Measurements from ENCODE around the gene IPPK.
"Not testable (repeated sequence)": the region's sequence is repeated elsewhere in the genome, so short reads cannot be mapped to it uniquely, and the experiment has no call there.

The IPPK gene

DNA sequence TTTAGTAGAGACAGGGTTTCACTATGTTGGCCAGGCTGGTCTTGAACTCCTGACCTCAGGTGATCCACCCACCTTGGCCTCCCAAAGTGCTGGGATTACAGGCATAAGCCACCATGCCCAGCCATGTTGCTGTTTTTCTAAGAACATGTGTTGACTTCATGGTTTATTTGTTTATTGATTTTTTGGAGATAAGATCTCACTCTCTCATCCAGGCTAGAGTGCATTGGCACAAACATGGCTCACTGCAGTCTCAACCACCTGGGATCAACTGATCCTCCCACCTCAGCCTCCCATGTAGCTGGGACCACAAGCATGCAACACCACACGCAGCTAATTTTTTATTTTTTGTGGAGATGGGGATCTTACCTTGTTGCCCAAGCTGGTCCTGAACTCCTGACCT, 74.9 kb downstream of the IPPK start:
- H3K4me2 ChIP-seq (ENCODE audit: insufficient read depth, low read length, poor library complexity, severe bottlenecking); H2BK5ac ChIP-seq (ENCODE audit: low read length); H2AK5ac ChIP-seq (ENCODE audit: low read depth, low read length); H3K14ac ChIP-seq (ENCODE audit: low read length); H2BK15ac ChIP-seq (ENCODE audit: low read length); H3K79me1 ChIP-seq (ENCODE audit: low read depth, low read length); H3K27me3 ChIP-seq (ENCODE audit: control insufficient read depth in 3 of 3, insufficient read depth in 3 of 3, low read depth in 1 of 3, low read length in 3 of 3); H3K9me3 ChIP-seq (replicated peaks in 1 of 2; ENCODE audit: control insufficient read depth in 2 of 2, insufficient read depth in 1 of 2, low read depth in 1 of 2, low read length in 2 of 2); H3K27ac ChIP-seq (replicated peaks; ENCODE audit: low read length); H2BK12ac ChIP-seq (ENCODE audit: low read length); H3K18ac ChIP-seq (ENCODE audit: low read length); H3K36me3 ChIP-seq (replicated peaks in 1 of 2; ENCODE audit: control insufficient read depth in 2 of 2, insufficient read depth in 2 of 2, low read length in 2 of 2); DNase-seq (ENCODE audit: low spot score); H3K4ac ChIP-seq (ENCODE audit: low read length); H3K23ac ChIP-seq (ENCODE audit: low read depth, low read length, poor library complexity); H4K8ac ChIP-seq (ENCODE audit: low read depth, low read length); H3K9ac ChIP-seq (ENCODE audit: low read depth, low read length, poor library complexity); H3K4me3 ChIP-seq (ENCODE audit: low read length in 2 of 2); H3K4me1 ChIP-seq (ENCODE audit: control insufficient read depth in 2 of 2, insufficient read depth in 1 of 2, low read depth in 1 of 2, low read length in 2 of 2); H2BK120ac ChIP-seq (ENCODE audit: low read depth, low read length); H4K91ac ChIP-seq (ENCODE audit: low read depth, low read length, poor library complexity); H2AFZ ChIP-seq (ENCODE audit: low read length): not testable (repeated sequence)
- WGBS, 2 donors (ENCODE audit: extremely low coverage in 2 of 2, insufficient read length in 2 of 2, insufficient replicate concordance in 1 of 2), result no CpG with 5 or more reads among the region's 1 CpG

GRCh38 chr9:92592946-92593861, 76.7 kb downstream of the IPPK start:
- no peak overlapping the region for H4K8ac ChIP-seq (ENCODE audit: low read depth, low read length)
- no peaks in the 10 kb centered on the region for H3K79me1 ChIP-seq (ENCODE audit: low read depth, low read length)
- no peak overlapping the region for H3K4me3 ChIP-seq (ENCODE audit: low read length in 2 of 2)
- no peak overlapping the region for H2BK12ac ChIP-seq (ENCODE audit: low read length)
- no peak overlapping the region for H4K91ac ChIP-seq (ENCODE audit: low read depth, low read length, poor library complexity)
- H2AFZ ChIP-seq (ENCODE audit: low read length), result no peak overlapping the region
- no peak overlapping the region for H3K4me2 ChIP-seq (ENCODE audit: insufficient read depth, low read length, poor library complexity, severe bottlenecking)
- no peak overlapping the region for H3K27ac ChIP-seq (replicated peaks; ENCODE audit: low read length)
- H2BK15ac ChIP-seq (ENCODE audit: low read length), result no peak overlapping the region
- no peaks in the 10 kb centered on the region for H3K9me3 ChIP-seq (replicated peaks in 1 of 2; ENCODE audit: control insufficient read depth in 2 of 2, insufficient read depth in 1 of 2, low read depth in 1 of 2, low read length in 2 of 2)
- H3K14ac ChIP-seq (ENCODE audit: low read length), result no peak overlapping the region
- no peak overlapping the region for H2BK120ac ChIP-seq (ENCODE audit: low read depth, low read length)
- H3K9ac ChIP-seq (ENCODE audit: low read depth, low read length, poor library complexity), result no peak overlapping the region
- no peaks in the 10 kb centered on the region for H3K27me3 ChIP-seq (ENCODE audit: control insufficient read depth in 3 of 3, insufficient read depth in 3 of 3, low read depth in 1 of 3, low read length in 3 of 3)
- no CpG with 5 or more reads among the region's 7 CpGs for WGBS, 2 donors (ENCODE audit: extremely low coverage in 2 of 2, insufficient read length in 2 of 2, insufficient replicate concordance in 1 of 2)
- H3K4me1 ChIP-seq (ENCODE audit: control insufficient read depth in 2 of 2, insufficient read depth in 1 of 2, low read depth in 1 of 2, low read length in 2 of 2), result peaks cover 0 to 7% of the 10 kb centered on the region in 2 donors
- no peak overlapping the region for H2AK5ac ChIP-seq (ENCODE audit: low read depth, low read length)
- H2BK5ac ChIP-seq (ENCODE audit: low read length), result no peak overlapping the region
- no peaks in the 10 kb centered on the region for H3K36me3 ChIP-seq (replicated peaks in 1 of 2; ENCODE audit: control insufficient read depth in 2 of 2, insufficient read depth in 2 of 2, low read length in 2 of 2)
- no peak for DNase-seq (ENCODE audit: low spot score)
- H3K23ac ChIP-seq (ENCODE audit: low read depth, low read length, poor library complexity), result no peak overlapping the region
- peak overlapping the region; percentile 62 for H3K18ac ChIP-seq (ENCODE audit: low read length)
- H3K4ac ChIP-seq (ENCODE audit: low read length), result no peak overlapping the region

GRCh38 chr9:92592537-92592936, 77.4 kb downstream of the IPPK start:
- no peak overlapping the region for H3K4me2 ChIP-seq (ENCODE audit: insufficient read depth, low read length, poor library complexity, severe bottlenecking)
- H2BK12ac ChIP-seq (ENCODE audit: low read length), result no peak overlapping the region
- H3K4me3 ChIP-seq (ENCODE audit: low read length in 2 of 2), result no peak overlapping the region
- H3K14ac ChIP-seq (ENCODE audit: low read length), result no peak overlapping the region
- H3K9me3 ChIP-seq (replicated peaks in 1 of 2; ENCODE audit: control insufficient read depth in 2 of 2, insufficient read depth in 1 of 2, low read depth in 1 of 2, low read length in 2 of 2), result no peaks in the 10 kb centered on the region
- H3K18ac ChIP-seq (ENCODE audit: low read length), result no peak overlapping the region
- no peaks in the 10 kb centered on the region for H3K36me3 ChIP-seq (replicated peaks in 1 of 2; ENCODE audit: control insufficient read depth in 2 of 2, insufficient read depth in 2 of 2, low read length in 2 of 2)
- H3K27ac ChIP-seq (replicated peaks; ENCODE audit: low read length), result no peak overlapping the region
- no peak overlapping the region for H2AK5ac ChIP-seq (ENCODE audit: low read depth, low read length)
- H2AFZ ChIP-seq (ENCODE audit: low read length), result no peak overlapping the region
- H3K79me1 ChIP-seq (ENCODE audit: low read depth, low read length), result no peaks in the 10 kb centered on the region
- H3K9ac ChIP-seq (ENCODE audit: low read depth, low read length, poor library complexity), result no peak overlapping the region
- no peak overlapping the region for H4K91ac ChIP-seq (ENCODE audit: low read depth, low read length, poor library complexity)
- no peak overlapping the region for H3K23ac ChIP-seq (ENCODE audit: low read depth, low read length, poor library complexity)
- H3K27me3 ChIP-seq (ENCODE audit: control insufficient read depth in 3 of 3, insufficient read depth in 3 of 3, low read depth in 1 of 3, low read length in 3 of 3), result no peaks in the 10 kb centered on the region
- DNase-seq (ENCODE audit: low spot score), result no peak
- no peak overlapping the region for H2BK120ac ChIP-seq (ENCODE audit: low read depth, low read length)
- H2BK5ac ChIP-seq (ENCODE audit: low read length), result no peak overlapping the region
- H3K4ac ChIP-seq (ENCODE audit: low read length), result no peak overlapping the region
- H3K4me1 ChIP-seq (ENCODE audit: control insufficient read depth in 2 of 2, insufficient read depth in 1 of 2, low read depth in 1 of 2, low read length in 2 of 2), result peaks cover 0 to 7% of the 10 kb centered on the region in 2 donors
- H2BK15ac ChIP-seq (ENCODE audit: low read length), result no peak overlapping the region
- no peak overlapping the region for H4K8ac ChIP-seq (ENCODE audit: low read depth, low read length)
- no CpG with 5 or more reads among the region's 1 CpG for WGBS, 2 donors (ENCODE audit: extremely low coverage in 2 of 2, insufficient read length in 2 of 2, insufficient replicate concordance in 1 of 2)

DNA sequence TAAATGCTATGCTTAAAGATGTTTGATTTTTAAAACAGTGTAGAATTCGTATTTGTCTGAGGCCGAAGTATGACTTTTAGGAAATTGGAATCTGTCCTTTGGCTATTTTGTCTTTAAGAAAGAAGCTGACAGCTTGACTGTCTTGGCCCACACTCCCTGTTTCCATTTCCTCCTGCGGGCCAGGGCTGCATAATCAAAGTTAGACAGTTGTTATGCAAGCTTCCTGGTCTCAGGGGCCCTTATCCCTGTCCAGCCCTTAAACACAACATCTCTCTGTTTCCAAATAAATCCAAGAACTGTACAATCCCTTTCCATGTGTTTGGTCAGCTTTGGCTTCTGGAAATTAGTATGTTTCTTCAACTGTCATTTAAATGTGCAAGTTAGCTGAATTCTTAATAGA, 79.6 kb downstream of the IPPK start:
- Histone ChIP-seq H3K4me3 (ENCODE audit: low read length in 2 of 2) (no peak overlapping the region), H2BK15ac (ENCODE audit: low read length) (no peak overlapping the region), H2BK120ac (ENCODE audit: low read depth, low read length) (no peak overlapping the region), H3K27me3 (ENCODE audit: control insufficient read depth in 3 of 3, insufficient read depth in 3 of 3, low read depth in 1 of 3, low read length in 3 of 3) (no peaks in the 10 kb centered on the region), H3K14ac (ENCODE audit: low read length) (no peak overlapping the region), H4K91ac (ENCODE audit: low read depth, low read length, poor library complexity) (no peak overlapping the region), H3K36me3 (replicated peaks in 1 of 2; ENCODE audit: control insufficient read depth in 2 of 2, insufficient read depth in 2 of 2, low read length in 2 of 2) (no peaks in the 10 kb centered on the region), H3K18ac (ENCODE audit: low read length) (no peak overlapping the region), H3K27ac (replicated peaks; ENCODE audit: low read length) (no peak overlapping the region), H2BK5ac (ENCODE audit: low read length) (no peak overlapping the region), H3K9ac (ENCODE audit: low read depth, low read length, poor library complexity) (no peak overlapping the region), H2AK5ac (ENCODE audit: low read depth, low read length) (no peak overlapping the region), H3K79me1 (ENCODE audit: low read depth, low read length) (no peaks in the 10 kb centered on the region), H2AFZ (ENCODE audit: low read length) (peak overlapping the region; percentile 8), H3K23ac (ENCODE audit: low read depth, low read length, poor library complexity) (no peak overlapping the region), H2BK12ac (ENCODE audit: low read length) (no peak overlapping the region), H3K9me3 (replicated peaks in 1 of 2; ENCODE audit: control insufficient read depth in 2 of 2, insufficient read depth in 1 of 2, low read depth in 1 of 2, low read length in 2 of 2) (peaks cover 0 to 3% of the 10 kb centered on the region in 2 donors), H3K4me2 (ENCODE audit: insufficient read depth, low read length, poor library complexity, severe bottlenecking) (no peak overlapping the region), H3K4me1 (ENCODE audit: control insufficient read depth in 2 of 2, insufficient read depth in 1 of 2, low read depth in 1 of 2, low read length in 2 of 2) (peaks cover 0 to 7% of the 10 kb centered on the region in 2 donors), H4K8ac (ENCODE audit: low read depth, low read length) (no peak overlapping the region), H3K4ac (ENCODE audit: low read length) (no peak overlapping the region)
- no peak for DNase-seq (ENCODE audit: low spot score)
- WGBS, 2 donors (ENCODE audit: extremely low coverage in 2 of 2, insufficient read length in 2 of 2, insufficient replicate concordance in 1 of 2), result no CpG with 5 or more reads among the region's 3 CpGs

Measured in neuronal stem cell (in vitro differentiated cells).